HG02981 (cell line): ENCODE data around the gene ST8SIA1.
"Not testable (repeated sequence)": the region's sequence is repeated elsewhere in the genome, so short reads cannot be mapped to it uniquely, and the experiment has no call there.

Source experiments
- ATAC-seq: cut with Tn5 transposase; IDR thresholded peaks from one replicate; pipeline ENCODE4 v1.9.1; 2021; ENCODE audit warnings: mild to moderate bottlenecking, moderate library complexity; ENCODE audit not compliant: unreplicated experiment

Gene ST8SIA1

GRCh38 chr12:22188431-22188830, 146.1 kb downstream of the ST8SIA1 start:
- no peak for ATAC-seq

DNA sequence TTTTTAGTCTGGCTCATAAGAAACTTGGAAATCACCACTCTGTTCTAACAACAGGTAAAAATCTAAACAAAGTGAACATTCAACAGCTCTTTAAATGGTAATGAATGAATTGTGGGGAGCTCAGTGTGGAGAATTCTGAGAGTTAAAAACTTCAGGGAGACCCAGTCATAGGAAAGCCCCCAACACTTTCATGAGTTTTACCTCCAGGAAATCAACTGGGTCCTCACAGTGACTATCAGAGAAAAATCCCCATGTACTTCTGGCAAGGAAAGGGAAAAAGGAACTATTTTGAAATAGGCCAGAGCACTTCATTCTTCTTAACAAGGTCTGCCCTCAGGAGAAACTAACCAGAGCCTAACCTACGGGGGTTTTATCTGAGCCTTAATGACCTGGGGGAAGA, 153.8 kb downstream of the ST8SIA1 start:
- ATAC-seq: no peak

DNA sequence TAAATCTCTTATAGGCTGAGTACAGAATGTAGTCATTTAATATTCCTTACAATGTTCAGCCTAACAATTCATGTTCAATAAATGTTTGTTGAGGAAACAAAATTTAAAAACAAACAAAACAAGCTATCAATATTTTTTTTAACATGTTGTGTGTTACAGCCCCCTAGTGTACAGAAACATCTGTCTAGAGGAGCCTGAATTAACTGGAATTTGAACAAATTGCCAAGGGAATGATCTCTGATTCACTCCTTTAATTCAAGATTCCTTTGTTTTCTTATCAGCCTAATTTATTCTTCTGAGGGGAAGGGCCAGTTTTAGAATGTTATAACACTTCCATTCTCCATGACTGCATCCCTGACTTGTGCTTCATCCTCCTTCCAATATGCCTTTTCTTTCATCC, 161.3 kb downstream of the ST8SIA1 start:
- no peak for ATAC-seq

GRCh38 chr12:22172501-22172900, 162.0 kb downstream of the ST8SIA1 start:
- ATAC-seq: no peak

- no peak for ATAC-seq
These were observed 165.1 kb downstream of the ST8SIA1 start for GRCh38 chr12:22169376-22169775.

DNA sequence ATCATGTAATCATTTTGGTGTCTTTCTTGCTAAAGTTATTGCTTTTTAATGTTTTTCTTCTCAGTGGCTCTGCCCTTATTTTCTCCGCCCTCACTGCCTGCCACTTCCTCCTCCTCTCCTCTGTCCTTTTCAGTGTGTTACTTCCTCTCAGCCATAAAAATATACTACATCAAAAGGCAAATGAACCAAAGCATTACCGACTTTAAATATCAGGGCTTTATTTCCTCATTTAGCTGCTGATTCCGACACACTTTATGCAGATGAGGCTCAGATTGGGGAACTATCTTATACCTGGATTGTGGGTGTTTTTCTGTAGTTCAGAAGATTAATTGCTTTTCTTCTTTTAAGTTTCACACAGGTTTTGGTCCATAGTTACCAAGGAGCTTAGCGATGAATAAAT, 170.4 kb downstream of the ST8SIA1 start:
- ATAC-seq: no peak

- no peak for ATAC-seq
These were observed 170.9 kb downstream of the ST8SIA1 start for GRCh38 chr12:22163594-22163993.

- no peak for ATAC-seq
These were observed 174.0 kb downstream of the ST8SIA1 start for GRCh38 chr12:22160396-22161003.

- ATAC-seq: not testable (repeated sequence)
These were observed 185.2 kb downstream of the ST8SIA1 start for GRCh38 chr12:22149286-22149685.

- not testable (repeated sequence) for ATAC-seq
These were observed 187.8 kb downstream of the ST8SIA1 start for GRCh38 chr12:22146686-22147085.
